Forelimb muscle (tissue), 1 donor: ENCODE results near the gene RAPGEFL1. TPM values are rescaled to one million over a fixed set of nuclear protein-coding genes. Genes with fewer than 3 reads are reported as not detected.
"Not testable (repeated sequence)": the region's sequence is repeated elsewhere in the genome, so short reads cannot be mapped to it uniquely, and the experiment has no call there.

Experiments
- DNase-seq: peaks from one replicate; pipeline ENCODE4 v3.0.0-alpha.2; 2013; ENCODE audit warnings: low read depth
- polyA plus RNA-seq: library from polyadenylated mRNA; unstranded; fragments of 120-200 nt; gene quantifications from one replicate; pipeline ENCODE4 v1.2.1, GENCODE V29; 2013; ENCODE audit not compliant: insufficient read length

Gene RAPGEFL1
- polyA plus RNA-seq, 1 donor, result 8.6 TPM

- DNase-seq, result no peak
Observed at GRCh38 chr17:40173091-40173777, 4.0 kb upstream of the RAPGEFL1 start.

- DNase-seq, result no peak
Observed at GRCh38 chr17:40173778-40174135, 3.5 kb upstream of the RAPGEFL1 start.

- no peak for DNase-seq
Observed at GRCh38 chr17:40174514-40174913, 2.8 kb upstream of the RAPGEFL1 start.

- DNase-seq, result no peak
Observed at GRCh38 chr17:40175928-40176753, 1.1 kb upstream of the RAPGEFL1 start.

- no peak for DNase-seq
Observed at GRCh38 chr17:40176754-40177110, 538 bp upstream of the RAPGEFL1 start.

GRCh38 chr17:40178021-40178601 is 841 bp downstream of the RAPGEFL1 start:
- no peak for DNase-seq

GRCh38 chr17:40178660-40179059 is 1.4 kb downstream of the RAPGEFL1 start:
- DNase-seq, result no peak

- DNase-seq, result no peak
Observed at GRCh38 chr17:40179923-40180659, 2.8 kb downstream of the RAPGEFL1 start.

GRCh38 chr17:40180694-40181093 is 3.4 kb downstream of the RAPGEFL1 start:
- DNase-seq, result no peak

- DNase-seq, result no peak
Observed at GRCh38 chr17:40181205-40181604, 3.9 kb downstream of the RAPGEFL1 start.

- no peak for DNase-seq
Observed at GRCh38 chr17:40182606-40183005, 5.3 kb downstream of the RAPGEFL1 start.

GRCh38 chr17:40187238-40187637 is 10.0 kb downstream of the RAPGEFL1 start:
- DNase-seq, result no peak

GRCh38 chr17:40188694-40189093 is 11.4 kb downstream of the RAPGEFL1 start:
- no peak for DNase-seq

- DNase-seq, result no peak
Observed at GRCh38 chr17:40190197-40191021, 13.1 kb downstream of the RAPGEFL1 start.

- DNase-seq, result no peak
Observed at GRCh38 chr17:40191237-40192208, 14.3 kb downstream of the RAPGEFL1 start.

- no peak for DNase-seq
Observed at GRCh38 chr17:40192961-40193360, 15.7 kb downstream of the RAPGEFL1 start.

- no peak for DNase-seq
Observed at GRCh38 chr17:40194821-40195220, 17.6 kb downstream of the RAPGEFL1 start.

- no peak for DNase-seq
Observed at GRCh38 chr17:40197550-40197949, 20.3 kb downstream of the RAPGEFL1 start.

GRCh38 chr17:40197965-40198456 is 20.7 kb downstream of the RAPGEFL1 start:
- DNase-seq, result not testable (repeated sequence)

GRCh38 chr17:40198576-40198975 is 21.3 kb downstream of the RAPGEFL1 start:
- no peak for DNase-seq
